T-cell (primary cell): ENCODE results near the gene ZNF213. TPM values are rescaled to one million over a fixed set of nuclear protein-coding genes. Genes with fewer than 3 reads are reported as not detected.
"Not testable (repeated sequence)": the region's sequence is repeated elsewhere in the genome, so short reads cannot be mapped to it uniquely, and the experiment has no call there.

Source experiments
- ATAC-seq, 4 experiments: fragments of 200-7000 bp in 3 of 4; fragments of 150-1000 bp in 1 of 4; cut with Tn5 transposase; replicated peaks in 1 of 4; 1 replicate in 3 of 4; 2 replicates in 1 of 4; pipeline ENCODE4 v1.10.0; 2021; ENCODE audit warnings: moderate library complexity in 3 of 4, mild to moderate bottlenecking in 2 of 4, moderate number of reproducible peaks in 1 of 4
- CTCF ChIA-PET, 2 donors: fragments of 300-600 bp; sonication (Branson Sonifier 250); formaldehyde crosslinking; loops; one replicate each; lab custom pipeline; 2022; ENCODE audit warnings: antibody characterized with exemption in 2 of 2; lab: Charles Lee
- POLR2A ChIA-PET, 2 donors: fragments of 300-600 bp; sonication (Branson Sonifier 250); formaldehyde crosslinking; loops; one replicate each; lab custom pipeline; 2022; ENCODE audit warnings: antibody characterized with exemption in 2 of 2; lab: Charles Lee
- DNase-seq, 35 experiments: peaks; one replicate each; pipeline versions ENCODE4 v3.0.0 to v3.0.0-alpha.2; 2013 to 2023
- H3K27ac ChIP-seq: one replicate; pipeline ENCODE4 v1.5.1; 2013; ENCODE audit warnings: low read length
- H3K27me3 ChIP-seq, 2 experiments: replicated peaks in 1 of 2; 1 replicate in 1 of 2; 2 replicates in 1 of 2; pipeline versions ENCODE4 v1.6.1 to v1.7.0; 2013; ENCODE audit warnings: low read length in 1 of 2, mixed read lengths in 1 of 2; ENCODE audit not compliant: control insufficient read depth in 2 of 2, insufficient read depth in 2 of 2; ENCODE audit errors: extremely low read depth in 1 of 2
- H3K36me3 ChIP-seq, 2 donors: 1 replicate in 1 of 2; 2 replicates in 1 of 2; pipeline versions ENCODE4 v1.6.1 to v1.7.0; 2013; ENCODE audit warnings: low read length in 1 of 2; ENCODE audit not compliant: control insufficient read depth in 2 of 2, insufficient read depth in 1 of 2; ENCODE audit errors: extremely low read depth in 1 of 2
- H3K4me1 ChIP-seq, 2 experiments: 1 replicate in 1 of 2; 2 replicates in 1 of 2; pipeline versions ENCODE4 v1.6.1 to v1.7.0; 2013; ENCODE audit warnings: low read length in 2 of 2, mixed read lengths in 1 of 2; ENCODE audit not compliant: insufficient read depth in 2 of 2, control insufficient read depth in 1 of 2; ENCODE audit errors: extremely low read depth in 1 of 2
- H3K4me3 ChIP-seq, 2 donors: 1 replicate in 1 of 2; 2 replicates in 1 of 2; pipeline versions ENCODE4 v1.5.1 to v1.7.0; 2013; ENCODE audit warnings: mild to moderate bottlenecking in 2 of 2, low read length in 1 of 2, moderate library complexity in 1 of 2; ENCODE audit not compliant: control insufficient read depth in 1 of 2; ENCODE audit errors: extremely low read depth in 1 of 2
- H3K9me3 ChIP-seq: 2 replicates; pipeline ENCODE4 v1.7.0; 2013
- H3K27ac Mint-ChIP-seq, 2 donors: one replicate each; pipeline ENCODE4 v1.8.0; 2020 to 2021; ENCODE audit warnings: mild to moderate bottlenecking in 2 of 2, mixed read lengths in 2 of 2
- H3K27me3 Mint-ChIP-seq, 2 donors: one replicate each; pipeline ENCODE4 v1.8.0; 2021 to 2022; ENCODE audit warnings: mixed read lengths in 2 of 2
- H3K36me3 Mint-ChIP-seq: one replicate; pipeline ENCODE4 v1.8.0; 2021; ENCODE audit warnings: mixed read lengths
- H3K4me1 Mint-ChIP-seq, 3 donors: one replicate each; pipeline ENCODE4 v1.8.0; 2020 to 2022; ENCODE audit warnings: mixed read lengths in 3 of 3, mild to moderate bottlenecking in 1 of 3
- H3K4me3 Mint-ChIP-seq, 3 donors: one replicate each; pipeline ENCODE4 v1.8.0; 2020 to 2022; ENCODE audit warnings: mild to moderate bottlenecking in 3 of 3, mixed read lengths in 3 of 3, moderate library complexity in 3 of 3
- H3K9me3 Mint-ChIP-seq, 3 donors: one replicate each; pipeline ENCODE4 v1.8.0; 2020 to 2022; ENCODE audit warnings: mixed read lengths in 3 of 3
- WGBS: methylation state at CpG from one replicate; pipeline ENCODE4 v1.1.5; 2013; ENCODE audit warnings: missing lambda C conversion rate; ENCODE audit not compliant: insufficient coverage; 5-methylcytosine and 5-hydroxymethylcytosine counted together
- total RNA-seq, 35 experiments: library from RNA in 6 of 35; stranded (reverse) in 6 of 35; fragments of 120-200 nt in 1 of 35; gene quantifications; one replicate each; pipeline versions ENCODE4 v1.2.1 to v1.2.4 and lab custom pipeline; 2013 to 2026

The ZNF213 gene
- total RNA-seq, 5 donors from 2014 or later (not counting 1 experiment from before 2014, with no cell fraction given), result 3.1 to 16.9 (median 12.8) TPM

DNA sequence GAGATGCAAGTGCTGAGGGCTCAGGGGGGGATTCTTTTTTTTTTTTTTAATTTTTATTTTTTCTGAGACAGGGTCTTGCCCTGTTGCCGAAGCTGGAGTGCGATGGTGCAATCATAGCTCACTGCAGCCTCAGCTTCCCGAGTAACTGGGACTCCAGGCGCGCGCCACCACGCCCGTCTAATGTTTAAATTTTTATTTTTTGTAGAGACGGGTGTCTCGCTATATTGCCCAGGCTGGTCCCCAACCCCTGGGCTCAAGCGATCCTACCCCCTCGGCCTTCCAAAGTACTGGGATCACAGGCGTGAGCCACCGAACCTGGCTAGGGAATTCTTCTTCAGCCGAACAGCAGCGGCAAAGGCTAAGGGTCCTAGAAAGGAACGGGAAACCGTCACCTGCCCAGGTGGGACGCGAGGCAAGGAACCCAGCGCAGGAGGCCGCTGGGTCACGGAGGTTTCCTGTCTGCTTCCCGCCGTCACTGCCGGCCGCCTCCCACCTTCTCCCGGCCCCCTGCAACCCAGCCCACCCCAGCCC is 39.9 kb downstream of the ZNF213 start:
- Histone ChIP-seq H3K4me1 (peaks cover 3 to 54% of the 10 kb centered on the region in 2 experiments), H3K4me3 (no peak overlapping the region), H3K36me3 (no peaks in the 10 kb centered on the region), H3K27me3 (peaks cover 8 to 92% of the 10 kb centered on the region in 2 experiments), H3K9me3 (no peaks in the 10 kb centered on the region), H3K27ac (no peak overlapping the region)
- peaks cover 53 to 74% of the 10 kb centered on the region in 2 donors for H3K27me3 Mint-ChIP-seq
- ChIA-PET POLR2A (interaction anchor here in 1 of 2 donors (0.6 kb wide), 1 partner anchor 170 kb away, joined by 7 read pairs; no protein-coding TSS in a partner anchor), CTCF (interaction anchor here in 1 of 2 donors (0.7 kb wide), 1 partner anchor 40 kb away, joined by 3 read pairs; the partner anchor contains the start of gene ZNF213)
- 29% methylated on average over 24 of the region's 28 CpGs for WGBS
- no peak for ATAC-seq
- H3K27ac Mint-ChIP-seq, result no peak overlapping the region
- H3K4me1 Mint-ChIP-seq, result peaks cover 33 to 38% (median 38%) of the 10 kb centered on the region in 3 donors
- no peak for DNase-seq
- peak overlapping the region in 1 of 3 donors; percentile 48 for H3K4me3 Mint-ChIP-seq
- no peaks in the 10 kb centered on the region for H3K36me3 Mint-ChIP-seq
- H3K9me3 Mint-ChIP-seq, result no peaks in the 10 kb centered on the region

DNA sequence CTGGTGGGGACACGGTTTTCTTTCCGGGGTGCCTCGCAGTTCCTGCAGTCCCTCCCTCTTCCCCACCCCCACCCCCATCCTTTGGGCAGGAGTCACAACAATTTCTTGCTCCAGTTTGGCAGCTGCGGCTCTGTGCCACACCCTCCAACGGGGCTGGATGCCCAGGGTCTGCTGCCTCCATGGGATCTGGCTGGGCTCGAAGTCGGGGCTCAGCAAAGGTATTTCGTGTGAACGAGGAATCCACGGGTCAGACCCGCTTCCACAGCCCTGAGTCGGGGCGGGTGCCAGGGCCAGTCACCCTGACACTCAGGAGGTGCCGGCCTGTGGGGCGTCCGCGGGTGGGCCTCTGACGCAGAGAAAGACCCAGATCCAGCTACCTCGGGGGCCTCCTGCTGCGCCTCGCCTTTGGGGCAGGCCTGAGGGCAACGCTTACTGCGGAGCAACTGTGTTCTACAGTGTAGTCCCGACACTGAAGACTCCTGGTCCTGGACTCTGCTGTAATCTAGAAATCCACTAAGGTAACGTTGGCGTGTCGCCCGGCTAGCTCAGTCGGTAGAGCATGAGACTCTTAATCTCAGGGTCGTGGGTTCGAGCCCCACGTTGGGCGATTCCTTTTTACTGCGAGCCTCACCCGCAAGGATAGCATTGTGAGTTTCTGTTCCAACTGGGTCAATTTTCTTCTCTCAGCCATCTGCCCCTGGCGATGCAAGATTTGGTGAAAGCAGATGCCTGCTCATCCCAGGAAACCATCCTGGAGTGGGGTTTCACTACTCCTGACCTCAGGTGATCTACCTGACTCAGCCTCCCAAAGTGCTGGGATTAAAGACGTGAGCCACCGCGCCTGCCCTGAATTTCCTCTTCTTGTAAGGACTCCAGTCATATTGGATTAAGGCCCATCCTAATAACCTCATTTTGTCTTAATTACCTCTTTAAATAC is 40.6 kb downstream of the ZNF213 start:
- no peak overlapping the region for H3K27ac Mint-ChIP-seq
- no peak for DNase-seq
- ChIA-PET POLR2A (no interaction called here), CTCF (interaction anchor here in 1 of 2 donors (0.5 to 0.7 kb wide), 2 partner anchors 8 to 40 kb away, joined by 3 read pairs; partner anchors contain the start of gene ZNF213)
- Histone ChIP-seq H3K4me3 (peak overlapping the region in 1 of 2 donors; percentile 7), H3K4me1 (peaks cover 3 to 51% of the 10 kb centered on the region in 2 experiments), H3K9me3 (no peaks in the 10 kb centered on the region), H3K27me3 (peaks cover 7 to 92% of the 10 kb centered on the region in 2 experiments), H3K27ac (no peak overlapping the region), H3K36me3 (no peaks in the 10 kb centered on the region)
- no peaks in the 10 kb centered on the region for H3K9me3 Mint-ChIP-seq
- no peak for ATAC-seq
- 13% methylated on average over 35 of the region's 39 CpGs for WGBS
- H3K4me3 Mint-ChIP-seq, result peak overlapping the region in 1 of 3 donors; percentile 22
- no peaks in the 10 kb centered on the region for H3K36me3 Mint-ChIP-seq
- H3K27me3 Mint-ChIP-seq, result peaks cover 59 to 81% of the 10 kb centered on the region in 2 donors
- H3K4me1 Mint-ChIP-seq, result peaks cover 37 to 38% (median 38%) of the 10 kb centered on the region in 3 donors

DNA sequence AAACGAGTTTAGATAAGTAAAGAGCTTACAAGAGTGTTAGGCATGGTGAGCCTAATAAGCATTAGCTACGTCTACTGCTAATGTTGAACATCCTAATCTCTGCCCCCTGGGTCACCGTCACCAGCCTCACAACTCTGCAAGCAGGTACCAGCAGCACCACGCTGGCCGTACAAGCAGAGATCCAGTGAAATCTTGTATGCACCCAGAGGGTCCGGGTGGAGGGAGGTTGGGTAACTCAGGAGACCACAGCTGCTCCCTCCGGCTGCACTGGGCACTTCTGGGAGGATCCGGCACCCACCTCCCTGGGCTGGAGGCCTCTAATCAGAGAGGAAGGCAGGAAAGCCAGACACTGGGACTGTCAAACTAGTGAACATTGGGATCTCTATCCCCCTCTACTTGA is 44.8 kb downstream of the ZNF213 start:
- peaks cover 6 to 91% of the 10 kb centered on the region in 2 experiments for H3K27me3 ChIP-seq
- H3K9me3 ChIP-seq, result no peaks in the 10 kb centered on the region
- H3K27ac Mint-ChIP-seq, result peak overlapping the region in 1 of 2 donors; percentile 5
- WGBS, result 42% methylated on average over 2 of the region's 8 CpGs
- no peak for DNase-seq
- peaks cover 0 to 3% (median 0%) of the 10 kb centered on the region in 3 donors for H3K9me3 Mint-ChIP-seq
- no peak overlapping the region for H3K4me3 Mint-ChIP-seq
- no peak overlapping the region for H3K27ac ChIP-seq
- peaks cover 0 to 32% of the 10 kb centered on the region in 2 experiments for H3K4me1 ChIP-seq
- H3K27me3 Mint-ChIP-seq, result peaks cover 76 to 90% of the 10 kb centered on the region in 2 donors
- peaks cover 4% of the 10 kb centered on the region for H3K36me3 Mint-ChIP-seq
- ChIA-PET CTCF (interaction anchor here in 1 of 2 donors (0.5 kb wide), 1 partner anchor 78 kb away, joined by 4 read pairs; no protein-coding TSS in a partner anchor), POLR2A (no interaction called here)
- no peak overlapping the region for H3K4me3 ChIP-seq
- peaks cover 29 to 41% (median 35%) of the 10 kb centered on the region in 3 donors for H3K4me1 Mint-ChIP-seq
- no peak for ATAC-seq
- H3K36me3 ChIP-seq, result no peaks in the 10 kb centered on the region

GRCh38 chr16:3180445-3180878 is 45.6 kb downstream of the ZNF213 start:
- ATAC-seq, result no peak
- no peaks in the 10 kb centered on the region for H3K9me3 ChIP-seq
- Mint-ChIP-seq H3K4me1 (peaks cover 25 to 40% (median 30%) of the 10 kb centered on the region in 3 donors), H3K4me3 (no peak overlapping the region), H3K27ac (no peak overlapping the region), H3K9me3 (peaks cover 0 to 3% (median 0%) of the 10 kb centered on the region in 3 donors), H3K27me3 (peaks cover 76 to 86% of the 10 kb centered on the region in 2 donors), H3K36me3 (peaks cover 4% of the 10 kb centered on the region)
- H3K36me3 ChIP-seq, result no peaks in the 10 kb centered on the region
- H3K4me1 ChIP-seq, result peaks cover 0 to 24% of the 10 kb centered on the region in 2 experiments
- CTCF ChIA-PET, result no interaction called here
- DNase-seq, result no peak
- H3K27me3 ChIP-seq, result peaks cover 6 to 91% of the 10 kb centered on the region in 2 experiments
- no peak overlapping the region for H3K4me3 ChIP-seq
- no peak overlapping the region for H3K27ac ChIP-seq
- WGBS, result 57% methylated on average over 12 of the region's 21 CpGs
- POLR2A ChIA-PET, result no interaction called here

- peaks cover 72 to 84% of the 10 kb centered on the region in 2 donors for H3K27me3 Mint-ChIP-seq
- H3K27ac ChIP-seq, H3K36me3 ChIP-seq, H3K9me3 ChIP-seq, DNase-seq, ATAC-seq, H3K9me3 Mint-ChIP-seq, H3K36me3 Mint-ChIP-seq, H3K4me3 ChIP-seq, POLR2A ChIA-PET: not testable (repeated sequence)
- peak overlapping the region in 1 of 2 donors; percentile 39 for H3K27ac Mint-ChIP-seq
- CTCF ChIA-PET, result interaction anchor here (0.6 to 1.0 kb wide), 2 partner anchors 10 to 439 kb away, joined by 3 read pairs; no protein-coding TSS in a partner anchor
- peaks cover 12 to 86% of the 10 kb centered on the region in 2 experiments for H3K27me3 ChIP-seq
- peaks cover 0 to 22% of the 10 kb centered on the region in 2 experiments for H3K4me1 ChIP-seq
- 63% methylated on average over 2 of the region's 8 CpGs for WGBS
- peak overlapping the region; percentile 34 to 79 (median 58) for H3K4me3 Mint-ChIP-seq
- H3K4me1 Mint-ChIP-seq, result peaks cover 20 to 44% (median 28%) of the 10 kb centered on the region in 3 donors
Measured at GRCh38 chr16:3182293-3182607, 47.4 kb downstream of the ZNF213 start.
